Erythroblast (primary cell): ENCODE data around the gene PROK1.

ENCODE experiments used
- GATA1 ChIP-seq: IDR thresholded peaks from 2 replicates; pipeline ENCODE4 v1.6.1; 2011; ENCODE audit warnings: low read depth, mild to moderate bottlenecking, control low read depth, low read length, moderate library complexity
- POLR2A ChIP-seq: IDR thresholded peaks from 2 replicates; pipeline ENCODE4 v1.6.1; 2011; ENCODE audit warnings: mild to moderate bottlenecking, low read length

DNA sequence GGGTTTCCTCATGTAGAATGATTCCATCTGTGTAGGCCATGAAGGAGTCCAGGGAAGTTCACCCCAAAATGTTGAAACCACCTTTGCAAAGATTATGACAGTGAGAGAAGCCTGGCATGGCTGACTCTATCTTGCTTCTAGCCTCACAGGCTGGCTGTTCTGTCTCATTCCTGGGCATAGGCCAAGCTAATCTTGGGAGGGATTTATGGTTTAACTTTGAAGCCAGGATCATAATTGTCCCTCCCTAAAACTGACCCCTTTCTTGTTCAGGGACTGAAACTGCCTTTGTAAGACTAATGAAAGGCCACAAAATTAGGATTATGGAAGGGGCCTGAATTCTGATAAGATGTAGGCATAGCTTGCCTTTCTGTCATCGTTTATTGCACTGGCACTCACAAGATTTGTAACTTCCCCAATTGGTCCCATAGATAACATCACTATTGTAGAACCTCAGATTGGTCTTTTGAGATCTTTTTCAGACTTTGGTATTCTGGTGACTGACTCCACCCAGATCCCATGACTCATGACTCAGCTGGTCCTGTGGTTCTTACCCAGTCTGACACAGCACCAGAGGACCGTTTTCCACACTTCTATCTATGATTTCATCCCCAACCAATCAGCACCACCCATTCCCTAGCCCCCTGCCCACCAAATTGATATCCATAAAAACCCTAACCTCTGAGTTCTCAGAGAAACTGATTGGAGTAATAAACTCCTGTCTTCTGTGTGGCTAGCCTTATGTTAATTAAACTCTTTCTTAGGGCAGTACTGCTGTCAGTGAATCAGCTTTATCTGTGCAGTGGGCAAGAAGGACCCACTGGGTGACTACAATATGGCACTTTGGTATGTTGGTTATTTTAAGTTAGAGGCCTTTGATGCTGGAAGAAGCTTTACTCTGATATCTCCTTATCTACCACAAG, 29.8 kb upstream of the PROK1 start:
- TF ChIP-seq POLR2A (no peak), GATA1 (no peak)
